NOMO-1 treated with dmso at 0.1 percent for 144 hours (cell line): Measurements from ENCODE around the gene KCNAB3.
"Not testable (repeated sequence)": the region's sequence is repeated elsewhere in the genome, so short reads cannot be mapped to it uniquely, and the experiment has no call there.

Source experiments
- DNase-seq: peaks from one replicate; lab custom pipeline; 2025; ENCODE audit not compliant: unreplicated experiment; lab: John Stamatoyannopoulos, UW

KCNAB3 gene

DNA sequence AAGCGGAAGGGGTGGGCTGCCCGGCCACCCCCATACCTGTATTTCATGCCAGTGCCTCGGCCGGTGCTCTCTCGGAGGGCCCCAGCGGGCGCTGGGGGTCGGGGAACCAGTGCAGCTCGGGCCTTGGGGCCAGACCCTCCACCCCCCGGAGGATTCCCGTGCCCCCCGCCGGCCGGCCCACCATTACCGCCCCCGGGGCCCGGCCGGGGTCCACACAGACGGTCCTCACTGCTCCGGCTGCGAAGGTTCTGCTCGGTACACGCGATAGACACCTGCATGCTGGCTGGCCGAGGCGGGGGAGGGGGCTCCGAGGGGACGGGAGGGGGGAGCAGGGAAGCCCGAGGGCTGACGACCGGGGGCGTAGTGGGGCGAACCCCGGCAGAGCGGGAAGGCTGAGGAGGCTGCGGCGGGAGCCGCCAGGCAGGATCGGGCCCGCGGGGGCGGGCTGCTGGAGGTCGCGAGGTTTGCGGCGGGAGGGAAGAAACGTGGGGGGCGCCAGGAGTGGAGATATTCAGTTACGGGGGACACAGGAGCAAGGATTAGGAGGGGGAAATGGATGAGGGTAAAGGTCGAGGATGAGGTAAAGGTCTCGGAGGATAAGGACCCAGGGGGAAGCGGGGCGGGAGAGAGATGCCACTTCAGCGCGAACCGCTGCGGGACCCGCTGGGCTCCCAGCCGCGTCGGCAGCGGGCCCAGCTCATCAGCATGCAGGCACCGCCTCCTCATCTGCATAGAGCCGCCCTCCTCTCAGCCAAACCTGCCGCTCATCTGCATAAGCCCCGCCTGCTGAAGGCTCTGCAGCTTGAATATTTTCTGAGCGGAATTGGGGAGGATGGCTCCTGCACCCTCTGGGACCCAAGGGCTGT lies at the start of gene KCNAB3:
Gene KCNAB3, minus strand, starts transcription at position 699 of the 866 bp plus-strand sequence. Its CDS starts 421 bp downstream, at position 278.
- no peak for DNase-seq

DNA sequence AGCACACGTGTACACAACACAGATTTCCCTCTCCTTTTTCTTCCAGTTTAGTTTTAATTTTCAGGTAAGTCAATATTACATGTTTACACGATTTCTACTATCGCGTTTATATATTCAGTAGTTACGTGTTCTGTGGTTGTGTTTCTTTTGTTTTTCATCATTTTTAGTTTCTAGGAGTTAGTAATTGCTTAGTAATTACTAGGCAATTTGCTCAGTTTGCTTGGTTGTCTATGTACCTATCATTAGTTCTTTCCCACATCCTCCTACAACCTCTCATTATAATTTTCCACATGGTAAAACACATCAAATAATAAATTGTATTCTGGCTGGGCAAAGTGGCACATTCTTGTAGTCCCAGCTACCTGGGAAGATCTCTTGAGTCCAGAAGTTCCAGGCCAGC lies 48.1 kb upstream of the KCNAB3 start:
- no peak for DNase-seq

DNA sequence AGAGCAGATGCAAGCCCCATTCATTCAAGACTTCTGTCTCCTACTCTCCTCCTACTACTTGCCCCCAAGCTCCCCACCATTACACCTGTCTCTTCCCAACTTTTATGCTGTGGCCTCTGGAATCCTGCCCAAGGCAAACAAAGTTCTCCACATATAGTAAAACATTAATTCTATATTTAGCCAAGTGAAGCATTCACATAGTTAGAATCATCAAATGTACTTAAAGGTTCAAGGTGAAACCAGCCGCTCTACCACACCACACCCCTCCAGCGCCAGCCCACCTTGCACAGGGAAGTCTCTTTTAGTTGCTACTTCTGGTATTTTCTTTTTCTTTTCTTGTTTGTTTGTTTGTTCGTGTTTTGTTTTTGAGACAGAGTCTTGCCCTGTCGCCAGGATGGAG lies 47.4 kb upstream of the KCNAB3 start:
- DNase-seq: no peak

DNA sequence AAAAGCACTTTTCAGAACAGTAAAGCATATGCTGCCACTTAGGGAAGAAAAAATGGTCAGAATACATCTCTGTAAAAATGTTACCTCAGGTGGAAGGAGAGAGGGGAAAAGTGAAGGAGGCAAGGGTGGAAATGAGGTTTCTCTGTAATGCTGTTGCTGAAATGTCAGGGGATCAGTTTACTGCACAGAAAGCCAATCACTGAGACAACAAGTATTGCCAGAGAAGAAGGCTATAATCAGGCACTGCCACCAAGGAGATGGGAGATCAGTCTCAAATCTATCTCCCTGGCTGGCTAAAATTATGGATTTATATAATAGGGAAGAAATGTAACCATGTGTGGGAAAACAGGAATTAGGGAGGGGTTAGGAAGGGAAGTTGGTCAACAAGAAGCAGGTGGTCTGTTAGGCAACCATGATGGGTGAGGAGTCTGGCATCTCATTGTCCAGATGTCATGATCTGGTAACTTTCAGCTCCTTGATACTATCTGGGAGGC lies 45.0 kb upstream of the KCNAB3 start:
- no peak for DNase-seq

DNA sequence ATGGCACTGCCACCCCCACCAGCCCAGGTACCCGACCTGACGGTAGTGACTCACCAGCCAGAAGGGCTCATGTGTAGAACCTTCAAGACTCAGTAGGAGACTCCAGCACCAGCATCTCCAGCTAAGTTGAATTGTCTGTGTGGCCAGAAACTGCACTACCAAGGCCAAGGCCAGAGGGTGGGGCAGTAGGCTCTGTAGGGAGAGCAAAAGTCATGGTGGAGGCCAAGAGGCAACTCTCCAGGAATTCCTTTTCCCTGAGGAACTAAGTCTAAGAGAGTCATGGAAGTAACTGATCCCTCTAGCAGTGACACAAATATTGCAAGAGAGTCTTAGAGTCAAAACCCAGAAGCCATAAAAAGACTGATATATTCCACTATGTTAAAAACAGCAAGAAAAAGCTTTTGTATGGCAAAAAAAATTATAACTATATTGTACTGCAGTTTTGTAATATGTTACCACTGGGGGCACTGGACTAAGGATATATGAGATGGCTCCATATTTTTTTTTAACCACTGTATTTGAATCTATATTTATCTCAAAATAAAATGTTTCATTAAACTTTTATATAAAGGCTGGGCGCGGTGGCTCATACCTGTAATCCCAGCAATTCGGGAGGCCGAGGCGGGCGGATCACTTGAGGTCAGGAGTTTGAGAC lies 42.6 kb upstream of the KCNAB3 start:
- no peak for DNase-seq

DNA sequence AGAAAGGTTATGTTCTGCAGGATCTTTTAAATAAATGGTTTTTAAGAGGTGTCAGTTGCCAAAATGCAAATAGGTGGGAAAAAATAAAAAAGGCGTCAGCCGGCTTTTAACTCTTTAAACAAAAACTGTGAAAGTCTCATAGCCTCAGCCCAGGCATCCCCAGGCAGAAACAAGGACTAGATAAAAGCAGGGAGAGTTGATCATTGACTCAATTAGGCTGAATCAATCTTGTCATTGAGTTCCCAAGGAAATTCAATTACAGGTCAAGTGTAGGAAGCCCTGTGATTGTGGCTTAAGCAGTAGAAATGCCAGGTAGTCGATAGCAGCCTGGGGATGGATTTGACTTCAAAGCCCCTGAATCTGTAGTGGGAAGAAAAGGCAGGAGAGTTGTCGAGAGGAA lies 42.0 kb upstream of the KCNAB3 start:
- DNase-seq: no peak

DNA sequence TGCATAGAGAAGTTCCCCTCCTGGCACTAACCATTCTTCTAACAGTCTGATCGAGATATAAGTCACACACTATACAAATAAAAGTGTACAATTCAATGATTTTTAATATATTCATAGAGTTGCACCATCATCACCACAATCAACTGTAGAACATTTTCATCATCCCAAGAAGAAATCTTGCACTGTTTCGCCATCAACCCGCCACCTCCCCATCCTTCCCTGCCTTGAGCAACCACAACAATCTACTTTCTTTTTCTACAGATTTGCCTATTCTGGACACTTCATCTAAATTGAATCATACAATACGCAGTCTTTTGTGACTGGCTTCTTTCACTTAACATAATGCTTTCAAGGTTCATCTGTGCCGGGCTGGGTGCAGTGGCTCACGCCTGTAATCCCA lies 39.8 kb upstream of the KCNAB3 start:
- DNase-seq: peak; percentile 79

DNA sequence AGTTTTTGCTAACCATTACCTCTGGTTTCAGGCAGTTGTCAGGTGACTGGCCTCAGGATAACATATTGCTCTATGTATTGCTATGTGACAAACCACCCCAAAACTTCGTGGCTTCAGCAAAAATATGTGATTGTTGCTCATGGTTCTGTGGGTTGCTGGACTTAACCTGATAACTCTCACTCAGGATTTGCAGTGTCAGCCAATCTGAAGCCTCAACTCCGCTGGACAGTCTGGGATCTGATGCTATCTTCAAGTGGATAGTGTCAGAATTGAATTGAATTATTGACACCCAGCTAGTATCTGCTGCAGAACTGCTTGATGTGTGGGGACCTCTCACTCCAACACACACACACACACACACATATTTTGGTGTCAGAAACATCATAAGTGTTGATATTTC lies 38.1 kb upstream of the KCNAB3 start:
- no peak for DNase-seq

DNA sequence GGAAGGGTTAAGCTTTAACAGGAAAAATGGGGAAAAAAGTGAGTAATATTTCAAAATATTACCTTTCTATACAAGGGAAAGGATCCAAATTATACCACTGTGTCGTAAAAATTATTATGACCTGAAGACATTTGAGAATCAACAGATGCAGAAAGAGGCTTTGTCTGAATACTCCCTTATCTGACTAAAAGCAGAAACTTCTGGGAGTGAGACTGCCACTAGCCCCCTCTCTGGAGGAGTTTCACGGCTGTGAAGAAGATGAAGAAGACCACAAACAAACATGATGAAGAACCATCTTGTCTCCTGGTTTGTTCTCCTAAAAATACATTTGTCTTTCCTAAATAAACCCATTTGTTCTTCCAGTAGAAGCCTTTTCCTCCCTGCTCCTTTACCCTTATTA lies 31.8 kb upstream of the KCNAB3 start:
- DNase-seq: no peak

DNA sequence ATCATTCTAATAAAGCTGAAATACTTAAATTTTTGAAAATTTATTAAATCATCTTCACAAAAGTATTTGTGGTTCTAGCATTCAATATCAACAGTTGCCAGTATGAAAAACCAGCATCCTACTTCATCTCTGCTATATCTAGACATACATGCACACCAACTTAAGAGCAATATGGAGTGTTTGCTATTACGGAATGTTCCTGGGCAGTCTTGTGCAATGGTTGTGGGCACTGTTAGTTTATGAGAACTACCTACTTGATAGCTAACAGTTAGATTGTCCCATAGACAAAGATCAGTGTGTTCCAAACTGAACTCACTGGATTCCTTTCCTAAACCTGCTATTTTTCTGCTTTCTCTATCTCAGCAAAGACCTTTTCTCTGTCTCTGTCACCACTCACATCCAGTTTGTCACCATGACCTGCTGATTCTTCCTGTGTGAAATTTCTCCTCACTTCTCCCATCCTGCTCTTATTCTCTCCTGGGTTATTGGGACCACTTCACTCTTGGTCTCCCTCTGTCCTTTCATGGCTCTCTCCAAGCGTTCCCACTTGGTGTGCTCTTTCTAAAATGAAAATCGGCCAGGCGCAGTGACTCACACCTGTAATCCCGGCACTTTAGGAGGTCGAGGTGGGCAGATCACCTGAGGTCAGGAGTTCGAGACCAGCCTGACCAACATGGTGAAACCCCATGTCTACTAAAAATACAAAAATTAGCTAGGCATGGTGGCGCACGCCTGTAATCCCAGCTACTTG lies 30.0 kb upstream of the KCNAB3 start:
- peak; percentile 66 for DNase-seq

DNA sequence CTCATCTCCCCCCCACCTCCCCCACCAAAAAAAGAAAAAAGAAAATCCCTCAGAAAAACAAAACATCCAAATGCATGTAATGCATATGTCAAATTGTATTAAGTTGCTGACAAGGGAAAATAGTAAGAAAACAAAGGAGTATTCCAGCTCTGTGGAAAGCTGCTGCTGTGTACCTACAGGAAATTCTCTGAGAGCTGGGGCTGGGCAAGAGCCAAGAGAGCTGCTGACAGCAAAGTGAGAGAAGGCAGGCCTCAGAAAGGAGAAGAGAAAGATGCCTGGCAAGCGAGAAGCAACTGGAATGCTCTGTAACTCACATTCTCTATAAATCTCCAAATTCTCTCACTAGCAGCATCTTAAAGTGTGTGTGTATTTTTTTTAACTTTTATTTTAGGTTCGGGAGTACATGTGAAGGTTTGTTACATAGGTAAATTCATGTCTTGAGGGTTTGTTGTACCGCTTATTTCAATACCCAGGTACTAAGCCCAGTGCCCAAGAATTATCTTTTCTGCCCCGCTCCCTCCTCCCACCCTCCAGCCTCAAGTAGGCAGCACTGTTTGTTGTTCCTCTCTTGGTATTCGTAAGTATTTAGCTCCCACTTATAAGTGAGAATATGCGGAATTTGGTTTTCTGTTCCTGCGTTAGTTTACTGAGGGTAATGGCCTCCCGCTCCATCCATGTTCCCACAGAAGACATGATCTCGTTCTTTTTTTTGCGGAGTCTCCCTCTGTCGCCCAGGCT lies 26.7 kb upstream of the KCNAB3 start:
- DNase-seq: no peak

DNA sequence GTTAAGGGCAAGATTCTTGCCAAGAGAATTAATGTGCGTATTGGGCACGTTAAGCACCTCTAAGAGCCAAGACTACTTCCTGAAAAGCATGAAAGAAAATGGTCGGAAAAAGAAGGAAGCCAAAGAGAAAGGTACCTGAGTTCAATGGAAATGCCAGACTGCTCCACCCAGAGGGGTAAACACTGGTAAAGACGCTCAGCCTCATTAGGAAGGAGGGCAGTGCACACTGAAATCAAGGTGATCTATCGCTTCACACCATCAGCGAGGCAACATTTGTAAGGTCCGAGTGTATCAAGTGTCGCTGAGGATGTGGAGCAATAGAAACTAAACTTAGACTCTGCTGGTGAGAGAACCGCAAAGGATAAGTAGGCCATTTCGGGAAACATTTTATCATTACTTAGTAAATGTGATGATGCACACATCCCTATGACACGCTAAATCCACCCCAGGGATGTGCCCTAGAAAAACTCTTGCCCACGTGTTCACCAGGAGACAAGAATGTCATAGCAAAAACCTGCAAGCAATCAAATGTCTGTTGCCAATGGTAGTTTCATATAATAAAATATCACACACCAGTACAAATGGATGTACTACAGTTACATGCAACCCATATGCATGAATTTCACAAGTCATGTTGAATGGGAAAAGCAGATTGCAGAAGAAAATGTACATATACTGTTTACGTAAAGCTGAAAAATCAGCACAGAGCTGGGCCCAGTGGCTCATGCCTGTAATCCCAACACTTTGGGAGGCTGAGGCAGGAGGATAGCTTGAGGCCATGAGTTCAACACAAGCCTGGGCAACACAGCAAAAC lies 26.0 kb upstream of the KCNAB3 start:
- peak; percentile 10 for DNase-seq

DNA sequence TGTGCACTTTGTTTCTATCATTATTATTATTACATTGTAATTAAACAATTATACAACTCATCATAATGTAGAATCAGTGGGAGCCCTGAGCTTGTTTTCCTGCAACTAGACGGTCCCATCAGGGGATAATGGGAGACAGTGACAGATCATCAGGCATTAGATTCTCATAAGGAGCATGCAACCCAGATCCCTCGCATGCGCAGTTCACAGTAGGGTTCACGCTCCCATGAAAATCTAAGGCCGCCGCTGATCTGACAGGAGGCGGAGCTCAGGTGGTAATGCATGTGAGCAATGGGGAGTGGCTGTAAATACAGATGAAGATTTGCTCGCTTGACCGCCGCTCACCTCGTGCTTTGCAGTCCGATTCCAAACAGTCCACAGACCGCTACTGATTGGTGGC lies 23.6 kb upstream of the KCNAB3 start:
- DNase-seq: not testable (repeated sequence)

DNA sequence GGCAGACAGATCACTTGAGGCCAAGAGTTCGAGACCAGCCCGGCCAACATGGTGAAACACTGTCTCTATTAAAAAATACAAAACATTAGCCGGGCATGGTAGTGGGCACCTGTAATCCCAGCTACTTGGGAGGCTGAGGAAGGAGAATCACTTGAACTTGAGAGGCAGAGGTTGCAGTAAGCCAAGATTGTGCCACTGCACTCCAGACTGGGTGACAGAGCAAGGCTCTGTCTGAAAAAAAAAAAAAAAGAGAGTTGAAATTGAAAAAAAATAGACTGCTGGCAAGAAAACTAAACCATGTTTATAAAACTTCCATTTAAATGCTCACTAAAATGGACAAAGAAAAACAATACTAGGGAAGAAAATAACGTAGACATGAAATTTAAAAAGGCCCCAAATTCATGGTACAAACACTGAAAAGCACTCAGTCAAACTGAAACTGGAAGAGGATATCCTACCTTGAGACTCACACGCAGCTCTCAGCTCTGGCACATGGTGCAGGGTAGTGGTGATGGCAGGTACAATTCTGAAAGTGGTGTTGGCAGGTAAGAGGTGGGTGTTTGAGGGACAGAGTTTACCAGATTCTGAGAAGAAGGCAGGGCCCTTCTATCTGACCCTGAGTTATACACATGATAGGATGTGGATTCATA lies 21.6 kb upstream of the KCNAB3 start:
- DNase-seq: no peak

DNA sequence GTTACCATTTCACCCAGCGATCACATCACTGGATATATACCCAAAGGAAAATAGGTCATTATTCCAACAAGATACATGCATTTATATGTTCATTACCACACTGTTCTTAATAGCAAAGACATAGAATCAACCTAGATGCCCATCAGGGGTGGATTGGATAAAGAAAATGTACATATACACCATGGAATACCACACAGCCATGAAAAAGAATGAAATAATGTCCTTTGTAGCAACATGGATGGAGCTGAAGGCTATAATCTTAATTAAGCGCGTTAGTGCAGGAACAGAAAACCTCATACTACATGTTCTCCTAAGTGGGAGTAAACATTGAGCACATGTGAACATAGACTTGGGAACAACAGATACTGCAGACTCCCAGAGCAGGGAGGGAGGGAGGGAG lies 20.9 kb upstream of the KCNAB3 start:
- no peak for DNase-seq

DNA sequence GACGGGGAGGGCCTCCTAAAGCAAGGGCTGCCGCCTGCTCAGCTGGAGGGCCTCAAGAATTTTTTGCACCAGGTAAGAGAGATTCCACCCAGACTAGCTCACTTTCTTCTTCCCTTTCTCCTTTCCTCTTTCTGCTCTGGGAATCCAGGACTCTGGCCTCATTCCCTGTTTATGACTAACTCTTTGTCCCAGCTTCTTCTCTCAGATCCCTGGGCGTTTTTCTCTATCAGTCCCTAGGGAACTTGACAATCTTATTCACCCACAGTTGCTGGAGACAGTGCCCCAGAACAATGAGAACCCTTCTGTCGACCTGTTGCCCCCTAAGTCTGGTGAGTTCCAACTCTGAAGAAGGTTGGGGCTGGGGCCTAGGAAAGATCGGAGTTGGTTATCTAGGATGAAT lies 18.0 kb upstream of the KCNAB3 start:
- DNase-seq: no peak

DNA sequence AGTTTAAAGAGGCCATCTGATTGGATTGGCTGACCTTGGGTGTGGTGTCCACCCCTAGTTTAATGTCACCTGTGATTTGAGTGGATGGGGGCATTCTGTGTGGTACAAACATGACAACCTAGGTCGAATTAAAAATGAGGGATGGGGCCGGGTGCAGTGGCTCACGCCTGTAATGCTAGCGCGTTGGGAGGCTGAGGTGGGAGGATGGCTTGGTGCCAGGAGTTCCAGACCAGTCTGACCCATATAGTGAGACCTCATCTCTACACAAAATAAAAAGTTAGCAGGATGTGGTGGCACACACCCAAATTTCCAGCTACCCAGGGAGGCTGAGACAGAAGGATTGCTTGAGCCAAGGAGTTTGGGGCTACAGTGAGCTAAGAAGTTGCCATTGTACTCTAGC lies 16.8 kb upstream of the KCNAB3 start:
- DNase-seq: no peak

DNA sequence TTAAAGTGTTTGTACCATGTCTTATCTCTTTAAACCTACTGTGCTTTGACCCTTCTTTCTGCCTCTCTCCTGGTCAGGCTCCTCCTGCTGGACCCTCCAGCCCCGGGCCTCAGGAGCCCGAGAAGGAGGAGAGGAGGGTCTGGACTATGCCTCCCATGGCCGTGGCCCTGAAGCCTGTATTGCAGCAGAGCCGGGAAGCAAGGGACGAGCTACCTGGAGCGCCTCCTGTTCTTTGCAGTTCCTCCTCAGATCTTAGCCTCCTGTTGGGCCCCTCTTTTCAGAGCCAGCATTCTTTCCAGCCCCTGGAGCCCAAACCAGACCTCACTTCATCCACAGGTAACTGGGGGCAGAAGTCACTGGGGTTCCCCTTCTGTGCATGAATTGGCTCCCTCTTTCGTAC lies 16.0 kb upstream of the KCNAB3 start:
- DNase-seq: no peak

DNA sequence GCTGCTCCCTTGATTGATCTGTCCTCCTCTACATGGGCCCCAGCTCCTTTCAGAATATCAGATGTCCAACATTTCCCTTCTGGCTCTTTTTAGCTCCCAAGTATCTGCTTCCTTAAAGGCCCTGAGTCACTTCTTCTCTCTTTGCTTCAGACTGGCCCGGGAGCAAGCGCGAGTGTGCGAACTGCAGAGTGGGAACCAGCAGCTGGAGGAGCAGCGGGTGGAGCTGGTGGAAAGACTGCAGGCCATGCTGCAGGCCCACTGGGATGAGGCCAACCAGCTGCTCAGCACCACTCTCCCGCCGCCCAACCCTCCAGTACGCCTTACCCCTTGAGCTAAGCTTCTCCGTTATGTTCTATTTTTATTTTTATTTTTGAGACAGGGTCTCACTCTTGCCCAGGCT lies 14.7 kb upstream of the KCNAB3 start:
- DNase-seq: no peak

DNA sequence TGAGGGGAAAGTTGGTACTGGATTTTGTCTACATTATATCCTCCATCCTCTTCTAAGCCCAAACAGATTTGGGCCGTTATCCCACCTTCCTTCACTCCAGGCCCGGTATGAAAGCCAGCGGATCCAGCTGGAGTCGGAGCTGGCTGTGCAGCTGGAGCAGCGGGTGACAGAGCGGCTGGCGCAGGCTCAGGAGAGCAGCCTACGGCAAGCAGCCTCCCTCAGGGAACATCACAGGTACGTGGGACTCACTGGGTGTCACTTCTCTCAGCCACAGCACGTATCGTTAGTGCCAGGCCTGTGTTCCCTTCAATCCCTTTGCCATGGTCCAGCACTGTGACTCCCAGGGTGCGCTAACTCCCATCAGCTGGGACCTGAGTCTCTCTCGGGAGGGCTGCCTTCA lies 13.6 kb upstream of the KCNAB3 start:
- no peak for DNase-seq
